HG02943 (cell line): ENCODE data around the gene SPATA46.

Experiments used
- ATAC-seq: cut with Tn5 transposase; IDR thresholded peaks from one replicate; pipeline ENCODE4 v1.9.1; 2021; ENCODE audit warnings: mild to moderate bottlenecking, low read depth, moderate library complexity; ENCODE audit not compliant: unreplicated experiment

Gene SPATA46

GRCh38 chr1:162375463-162375862, 1.2 kb downstream of the SPATA46 start:
- no peak for ATAC-seq

GRCh38 chr1:162374406-162374805, 2.2 kb downstream of the SPATA46 start:
- no peak for ATAC-seq

DNA sequence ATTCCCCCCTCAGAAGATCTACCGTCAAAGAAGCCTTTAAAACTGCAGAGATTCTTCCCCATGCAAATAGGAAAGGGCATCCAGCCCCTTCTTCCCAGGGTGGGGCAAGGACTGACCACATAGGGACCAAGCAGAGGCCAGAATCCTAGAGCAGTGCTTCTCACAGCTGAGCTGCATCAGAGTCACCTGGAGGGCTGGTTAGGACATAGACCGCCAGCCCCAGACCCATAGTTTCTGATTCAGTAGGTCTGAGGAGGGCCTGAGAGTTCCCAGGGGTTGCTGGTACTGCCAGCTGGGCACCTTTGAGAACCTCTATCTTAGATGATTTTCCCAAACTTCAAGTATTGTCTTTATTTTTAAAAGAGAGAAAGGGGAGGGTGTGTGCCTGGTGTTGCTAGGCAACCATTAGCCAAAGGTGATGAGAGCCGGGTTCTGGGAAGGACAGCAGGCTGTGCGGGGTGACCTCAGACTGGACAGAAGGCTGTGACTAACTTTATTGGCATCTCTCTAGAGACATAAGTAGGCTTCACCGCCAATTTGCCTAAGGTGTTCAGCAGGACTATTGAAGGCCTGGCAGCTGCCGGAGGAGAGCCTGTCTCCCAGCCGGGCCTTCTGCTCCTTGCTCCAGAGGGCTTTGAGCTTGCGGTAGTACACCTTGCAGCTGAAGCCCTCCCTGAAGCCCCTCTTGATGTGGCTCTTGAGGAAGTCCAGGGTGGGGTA, 3.0 kb downstream of the SPATA46 start:
- no peak for ATAC-seq

DNA sequence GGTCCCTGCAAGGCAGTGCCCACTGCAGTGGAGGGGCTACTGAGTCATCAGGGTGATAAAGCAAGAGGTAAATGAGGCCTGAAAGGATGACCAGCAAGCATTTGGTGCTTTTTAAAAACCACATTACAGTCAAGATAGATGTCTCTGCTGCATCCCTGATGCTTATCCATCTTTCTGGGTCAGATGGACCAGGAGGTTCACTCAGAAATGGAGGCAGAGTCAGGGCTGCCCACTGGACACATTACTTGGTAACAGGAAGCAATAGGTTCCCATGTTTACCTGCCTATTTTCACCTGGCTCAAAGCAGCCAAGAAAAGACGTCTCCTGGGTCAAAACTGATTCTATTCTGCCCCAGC, 3.6 kb downstream of the SPATA46 start:
- ATAC-seq, result no peak

- no peak for ATAC-seq
Measured at GRCh38 chr1:162372159-162373071, 4.2 kb downstream of the SPATA46 start.

- no peak for ATAC-seq
Measured at GRCh38 chr1:162371611-162372010, 5.0 kb downstream of the SPATA46 start.

GRCh38 chr1:162370721-162371120, 5.9 kb downstream of the SPATA46 start:
- no peak for ATAC-seq

GRCh38 chr1:162370161-162370560, 6.5 kb downstream of the SPATA46 start:
- ATAC-seq, result no peak

- ATAC-seq, result no peak
Measured at GRCh38 chr1:162369571-162369970, 7.1 kb downstream of the SPATA46 start.

GRCh38 chr1:162368451-162368850, 8.2 kb downstream of the SPATA46 start:
- no peak for ATAC-seq

DNA sequence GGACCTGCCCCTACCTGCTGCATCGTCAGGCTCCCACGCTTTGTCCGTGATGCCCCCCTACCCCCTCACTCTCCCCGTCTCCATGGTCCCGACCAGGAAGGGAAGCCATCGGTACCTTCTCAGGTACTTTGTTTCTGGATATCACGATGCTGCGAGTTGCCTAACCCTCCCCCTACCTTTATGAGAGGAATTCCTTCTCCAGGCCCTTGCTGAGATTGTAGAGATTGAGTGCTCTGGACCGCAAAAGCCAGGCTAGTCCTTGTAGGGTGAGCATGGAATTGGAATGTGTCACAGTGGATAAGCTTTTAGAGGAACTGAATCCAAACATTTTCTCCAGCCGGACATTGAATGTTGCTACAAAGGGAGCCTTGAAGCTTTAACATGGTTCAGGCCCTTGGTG, 8.9 kb downstream of the SPATA46 start:
- ATAC-seq, result no peak

DNA sequence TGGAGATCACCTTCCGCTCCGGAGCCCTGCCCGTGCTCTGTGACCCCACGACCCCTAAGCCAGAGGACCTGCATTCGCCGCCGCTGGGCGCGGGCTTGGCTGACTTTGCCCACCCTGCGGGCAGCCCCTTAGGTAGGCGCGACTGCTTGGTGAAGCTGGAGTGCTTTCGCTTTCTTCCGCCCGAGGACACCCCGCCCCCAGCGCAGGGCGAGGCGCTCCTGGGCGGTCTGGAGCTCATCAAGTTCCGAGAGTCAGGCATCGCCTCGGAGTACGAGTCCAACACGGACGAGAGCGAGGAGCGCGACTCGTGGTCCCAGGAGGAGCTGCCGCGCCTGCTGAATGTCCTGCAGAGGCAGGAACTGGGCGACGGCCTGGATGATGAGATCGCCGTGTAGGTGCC, 9.6 kb downstream of the SPATA46 start:
- no peak for ATAC-seq

- no peak for ATAC-seq
Measured at GRCh38 chr1:162366671-162367070, 10.0 kb downstream of the SPATA46 start.

DNA sequence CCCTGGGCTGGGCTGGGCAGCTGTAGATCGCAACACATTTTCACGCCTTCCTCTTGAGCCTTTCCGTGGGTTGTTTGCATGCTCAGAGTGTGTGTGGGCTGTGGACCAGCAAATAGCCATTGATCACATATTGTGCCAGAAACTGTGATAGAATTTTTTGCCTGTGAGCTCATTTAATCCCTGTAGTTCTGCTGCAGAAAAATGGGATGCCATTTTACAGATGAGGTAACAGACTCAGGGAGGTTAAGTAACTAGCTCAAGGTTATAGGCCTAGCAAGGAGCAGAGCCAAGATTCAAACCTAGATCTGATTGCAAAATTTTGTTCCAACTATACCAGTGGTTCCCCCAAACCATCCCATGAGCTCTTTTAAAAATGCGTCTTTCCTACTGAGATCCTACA, 10.5 kb downstream of the SPATA46 start:
- no peak for ATAC-seq

- ATAC-seq, result no peak
Measured at GRCh38 chr1:162365284-162366020, 11.2 kb downstream of the SPATA46 start.

DNA sequence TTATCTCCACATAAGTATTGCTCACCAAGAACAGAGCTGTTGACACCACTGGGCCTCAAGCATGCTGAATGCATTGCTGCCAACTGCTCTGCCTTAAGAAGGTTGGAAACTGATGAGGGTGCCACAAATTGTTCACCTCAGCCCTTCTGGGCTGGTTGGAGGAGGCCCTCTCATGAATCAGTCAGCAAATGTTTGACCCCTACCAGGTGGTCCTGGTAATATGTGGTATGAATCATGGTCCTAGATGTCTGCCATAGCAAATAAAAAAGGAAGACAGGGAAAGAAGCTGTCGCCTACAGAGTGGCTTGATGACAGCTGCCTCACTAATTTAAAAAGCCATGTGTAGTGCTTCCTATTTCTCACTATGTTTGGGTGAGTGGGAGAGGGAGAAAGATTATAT, 12.2 kb downstream of the SPATA46 start:
- no peak for ATAC-seq

GRCh38 chr1:162363823-162364222, 12.8 kb downstream of the SPATA46 start:
- no peak for ATAC-seq

- peak; percentile 58 for ATAC-seq
Measured at GRCh38 chr1:162361349-162361748, 15.3 kb downstream of the SPATA46 start.

DNA sequence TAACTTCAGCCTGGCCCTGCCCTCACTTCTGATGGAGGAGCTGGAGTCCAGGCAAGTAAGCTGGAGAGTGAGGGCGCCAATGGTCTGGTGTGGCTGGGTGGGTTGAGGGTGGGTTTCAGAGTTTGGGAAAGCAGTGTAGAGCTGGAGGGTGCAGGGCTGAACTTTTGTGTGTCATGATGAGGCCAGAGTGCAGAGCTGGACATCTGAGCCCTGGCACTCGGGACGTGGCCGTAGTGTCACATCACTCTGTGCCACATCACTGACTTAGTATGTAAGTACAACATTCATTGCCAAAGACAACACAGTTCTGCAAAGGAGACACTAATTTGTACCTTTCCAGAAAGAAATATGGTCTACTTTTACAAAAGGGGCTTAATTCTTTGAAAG, 15.8 kb downstream of the SPATA46 start:
- no peak for ATAC-seq

GRCh38 chr1:162360237-162360873, 16.3 kb downstream of the SPATA46 start:
- no peak for ATAC-seq
